ENCODE data around the gene NCOA7.

DNA sequence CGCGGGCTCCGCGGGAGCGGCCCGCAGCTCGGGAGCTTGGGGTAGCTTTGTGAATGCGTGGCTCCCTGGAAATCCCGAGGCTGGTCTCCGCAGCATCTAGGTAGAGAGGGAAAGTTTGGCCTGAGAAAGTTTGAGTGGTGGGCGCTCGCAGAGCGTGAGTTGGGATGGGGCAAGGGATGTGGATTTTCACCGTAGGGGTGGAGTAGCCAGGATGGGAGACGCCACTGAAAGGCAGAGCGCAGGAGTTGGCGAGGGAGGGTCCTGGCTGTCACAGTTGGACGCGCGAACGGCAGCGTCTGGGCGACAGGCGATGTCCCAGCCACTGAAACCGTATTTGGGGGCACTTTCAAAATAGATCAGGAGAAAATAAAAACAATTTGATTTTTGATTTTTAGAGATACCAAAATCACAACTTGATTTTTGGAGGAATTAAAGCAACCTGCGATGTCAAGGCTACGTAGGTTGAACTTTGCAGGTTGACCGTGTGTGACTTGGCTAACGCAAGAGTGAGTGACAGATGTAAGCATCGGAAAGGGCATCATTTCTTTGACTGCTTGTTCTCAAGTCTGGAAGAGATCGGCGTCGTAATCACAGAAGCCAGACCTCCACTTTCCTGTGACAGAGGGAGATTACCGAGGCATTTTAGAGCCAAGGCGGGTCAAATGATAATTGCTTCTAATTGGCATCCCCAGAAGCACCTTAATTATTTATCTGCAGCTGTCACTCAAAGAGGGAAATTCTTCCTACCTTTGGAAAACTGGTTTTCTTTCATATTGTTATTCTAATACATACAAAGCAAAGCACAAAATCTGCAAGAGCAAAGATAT, 40.7 kb upstream of the NCOA7 start:
- TF ChIP-seq, protein P1, sequence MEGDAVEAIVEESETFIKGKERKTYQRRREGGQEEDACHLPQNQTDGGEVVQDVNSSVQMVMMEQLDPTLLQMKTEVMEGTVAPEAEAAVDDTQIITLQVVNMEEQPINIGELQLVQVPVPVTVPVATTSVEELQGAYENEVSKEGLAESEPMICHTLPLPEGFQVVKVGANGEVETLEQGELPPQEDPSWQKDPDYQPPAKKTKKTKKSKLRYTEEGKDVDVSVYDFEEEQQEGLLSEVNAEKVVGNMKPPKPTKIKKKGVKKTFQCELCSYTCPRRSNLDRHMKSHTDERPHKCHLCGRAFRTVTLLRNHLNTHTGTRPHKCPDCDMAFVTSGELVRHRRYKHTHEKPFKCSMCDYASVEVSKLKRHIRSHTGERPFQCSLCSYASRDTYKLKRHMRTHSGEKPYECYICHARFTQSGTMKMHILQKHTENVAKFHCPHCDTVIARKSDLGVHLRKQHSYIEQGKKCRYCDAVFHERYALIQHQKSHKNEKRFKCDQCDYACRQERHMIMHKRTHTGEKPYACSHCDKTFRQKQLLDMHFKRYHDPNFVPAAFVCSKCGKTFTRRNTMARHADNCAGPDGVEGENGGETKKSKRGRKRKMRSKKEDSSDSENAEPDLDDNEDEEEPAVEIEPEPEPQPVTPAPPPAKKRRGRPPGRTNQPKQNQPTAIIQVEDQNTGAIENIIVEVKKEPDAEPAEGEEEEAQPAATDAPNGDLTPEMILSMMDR (IDR thresholded peaks at IDR 0.05): no peak
- TF ChIP-seq POLR2AphosphoS5 (IDR thresholded peaks at IDR 0.05): no peak
